Liver (tissue), 9 donors: ENCODE results near the gene TMEM18. TPM values are rescaled to one million over a fixed set of nuclear protein-coding genes. Genes with fewer than 3 reads are reported as not detected.

Experiments
- DNase-seq: peaks from one replicate; pipeline ENCODE4 v3.0.0-alpha.2; 2017; ENCODE audit warnings: low spot score
- H3K27ac ChIP-seq, 2 donors: one replicate each; pipeline ENCODE4 v1.7.0; 2013; ENCODE audit warnings: inconsistent platforms in 2 of 2, low read length in 2 of 2, control low read depth in 1 of 2, low read depth in 1 of 2, mild to moderate bottlenecking in 1 of 2
- H3K27me3 ChIP-seq, 4 donors: one replicate each; pipeline versions ENCODE4 v1.6.1 to v1.7.0; 2013; ENCODE audit warnings: low read length in 3 of 4, inconsistent platforms in 1 of 4, mild to moderate bottlenecking in 1 of 4, moderate library complexity in 1 of 4; ENCODE audit not compliant: control insufficient read depth in 4 of 4, insufficient read depth in 4 of 4
- H3K36me3 ChIP-seq, 4 donors: one replicate each; pipeline versions ENCODE4 v1.6.1 to v1.7.0; 2013; ENCODE audit warnings: low read length in 3 of 4, mild to moderate bottlenecking in 3 of 4, low read depth in 1 of 4, moderate library complexity in 1 of 4; ENCODE audit not compliant: control insufficient read depth in 4 of 4, insufficient read depth in 3 of 4
- H3K4me1 ChIP-seq, 4 donors: one replicate each; pipeline versions ENCODE4 v1.6.1 to v1.7.0; 2013; ENCODE audit warnings: low read length in 3 of 4, mild to moderate bottlenecking in 3 of 4, moderate library complexity in 1 of 4; ENCODE audit not compliant: control insufficient read depth in 4 of 4, insufficient read depth in 4 of 4
- H3K4me3 ChIP-seq, 3 donors: one replicate each; pipeline versions ENCODE4 v1.6.1 to v1.7.0; 2013; ENCODE audit warnings: low read length in 3 of 3, control low read depth in 1 of 3, low read depth in 1 of 3, mild to moderate bottlenecking in 1 of 3
- H3K9ac ChIP-seq, 2 donors: one replicate each; pipeline ENCODE4 v1.7.0; 2013; ENCODE audit warnings: low read length in 2 of 2, mild to moderate bottlenecking in 2 of 2, moderate library complexity in 2 of 2, control low read depth in 1 of 2, low read depth in 1 of 2
- H3K9me3 ChIP-seq, 4 donors: one replicate each; pipeline versions ENCODE4 v1.6.1 to v1.7.0; 2013; ENCODE audit warnings: low read length in 3 of 4; ENCODE audit not compliant: control insufficient read depth in 4 of 4
- EGR1 ChIP-seq, 2 donors: IDR thresholded peaks; 2 replicates each; pipeline ENCODE4 v1.6.1; 2016 to 2018; ENCODE audit warnings: antibody characterized with exemption in 2 of 2, low read depth in 2 of 2
- FOXA1 ChIP-seq: IDR thresholded peaks from 2 replicates; pipeline ENCODE4 v1.6.1; 2016; ENCODE audit warnings: antibody characterized with exemption
- FOXA2 ChIP-seq: IDR thresholded peaks from 2 replicates; pipeline ENCODE4 v1.6.1; 2016; ENCODE audit warnings: antibody characterized with exemption
- GABPA ChIP-seq, 2 donors: IDR thresholded peaks in 1 of 2; conservative IDR thresholded peaks in 1 of 2; 2 replicates each; pipeline ENCODE4 v1.6.1; 2016; ENCODE audit warnings: antibody characterized with exemption in 2 of 2, mild to moderate bottlenecking in 1 of 2, moderate library complexity in 1 of 2
- HNF4A ChIP-seq, 2 donors: conservative IDR thresholded peaks; 2 replicates each; pipeline ENCODE4 v1.6.1; 2016; ENCODE audit warnings: antibody characterized with exemption in 2 of 2, mild to moderate bottlenecking in 2 of 2
- HNF4G ChIP-seq: IDR thresholded peaks from 2 replicates; pipeline ENCODE4 v1.6.1; 2016; ENCODE audit warnings: antibody characterized with exemption
- JUND ChIP-seq, 2 donors: IDR thresholded peaks; 2 replicates each; pipeline ENCODE4 v1.6.1; 2016; ENCODE audit warnings: antibody characterized with exemption in 2 of 2
- NR2F2 ChIP-seq: IDR thresholded peaks from 2 replicates; pipeline ENCODE4 v1.6.1; 2016; ENCODE audit warnings: antibody characterized with exemption
- RXRA ChIP-seq, 2 donors: IDR thresholded peaks; 2 replicates each; pipeline ENCODE4 v1.6.1; 2017 to 2018; ENCODE audit warnings: antibody characterized with exemption in 2 of 2, mild to moderate bottlenecking in 1 of 2
- SP1 ChIP-seq: IDR thresholded peaks from 2 replicates; pipeline ENCODE4 v1.6.1; 2018; ENCODE audit warnings: antibody characterized with exemption, mild to moderate bottlenecking
- TAF1 ChIP-seq: conservative IDR thresholded peaks from 2 replicates; pipeline ENCODE4 v1.6.1; 2016; ENCODE audit warnings: antibody characterized with exemption, mild to moderate bottlenecking
- YY1 ChIP-seq: IDR thresholded peaks from 2 replicates; pipeline ENCODE4 v1.6.1; 2016; ENCODE audit warnings: antibody characterized with exemption, mild to moderate bottlenecking
- WGBS: extraction: QIAGEN DNeasy Blood & Tissue Kit; methylation state at CpG from one replicate; pipeline ENCODE4 v1.1.7; 2013; 5-methylcytosine and 5-hydroxymethylcytosine counted together
- polyA plus RNA-seq, 2 donors: library from polyadenylated mRNA; stranded (reverse) in 1 of 2; unstranded in 1 of 2; fragments of 200-250 nt in 1 of 2; fragments of >200 nt in 1 of 2; fragmentation: Nextera tagmentation in 1 of 2; extraction: Ambion mirVana in 1 of 2; gene quantifications; one replicate each; pipeline versions ENCODE4 v1.2.1 to v1.2.3, GENCODE V29; 2013 to 2015
- total RNA-seq, 2 donors: library from RNA; depleted of rRNA; stranded (reverse); fragments of >200 nt; gene quantifications; one replicate each; pipeline ENCODE4 v1.2.3, GENCODE V29; 2014
- TF ChIP-seq, protein P1 (sequence below): fragments of 150-350 bp; IDR thresholded peaks from 2 replicates; pipeline ENCODE4 v1.5.1; 2017; ENCODE audit warnings: improper control_type of control experiment, low read depth, low read length; ENCODE audit not compliant: missing input control
- TF ChIP-seq, protein P2 (sequence below): IDR thresholded peaks from 2 replicates; pipeline ENCODE4 v1.6.1; 2016; ENCODE audit warnings: antibody characterized with exemption
- TF ChIP-seq, protein P3 (sequence below): IDR thresholded peaks from 2 replicates; pipeline ENCODE4 v1.6.1; 2016; ENCODE audit warnings: antibody characterized with exemption
- TF ChIP-seq, protein P4 (sequence below): IDR thresholded peaks from 2 replicates; pipeline ENCODE4 v1.6.1; 2016; ENCODE audit warnings: antibody characterized with exemption
- donor health status: healthy.
- donor health status: healthy.
- donor health status: healthy.
- donor health status: healthy.
- donor health status: healthy.

The TMEM18 gene
- total and polyA plus RNA-seq, 4 donors: 8.4 to 29.3 (median 10.9) TPM

DNA sequence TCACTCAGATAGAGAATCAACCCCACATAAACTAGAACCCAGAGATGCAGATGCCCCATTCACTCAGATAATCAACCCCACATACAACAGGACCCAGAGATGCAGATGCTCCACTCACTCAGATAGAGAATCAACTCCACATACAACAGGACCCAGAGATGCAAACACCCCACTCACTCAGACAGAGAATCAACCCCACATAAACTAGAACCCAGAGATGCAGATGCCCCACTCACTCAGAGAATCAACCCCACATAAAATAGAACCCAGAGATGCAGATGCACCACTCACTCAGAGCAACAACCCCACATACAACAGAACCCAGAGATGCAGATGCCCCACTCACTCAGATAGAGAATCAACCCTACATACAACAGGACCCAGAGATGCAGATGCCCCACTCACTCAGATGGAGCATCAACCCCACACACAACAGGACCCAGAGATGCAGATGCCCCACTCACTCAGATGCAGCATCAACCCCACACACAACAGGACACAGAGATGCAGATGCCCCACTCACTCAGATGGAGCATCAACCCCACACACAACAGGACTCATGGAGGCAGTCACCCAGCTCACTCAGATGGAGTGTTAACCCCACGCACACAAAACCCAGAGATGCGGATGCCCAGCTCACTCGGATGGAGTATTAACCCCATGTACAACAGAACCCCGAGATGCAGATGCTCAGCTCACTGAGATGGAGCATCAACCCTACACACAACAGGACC lies 11.7 kb downstream of the TMEM18 start:
- no peak overlapping the region for H3K4me3 ChIP-seq
- WGBS: 98% methylated on average over 4 of the region's 4 CpGs
- TF ChIP-seq, protein P1, sequence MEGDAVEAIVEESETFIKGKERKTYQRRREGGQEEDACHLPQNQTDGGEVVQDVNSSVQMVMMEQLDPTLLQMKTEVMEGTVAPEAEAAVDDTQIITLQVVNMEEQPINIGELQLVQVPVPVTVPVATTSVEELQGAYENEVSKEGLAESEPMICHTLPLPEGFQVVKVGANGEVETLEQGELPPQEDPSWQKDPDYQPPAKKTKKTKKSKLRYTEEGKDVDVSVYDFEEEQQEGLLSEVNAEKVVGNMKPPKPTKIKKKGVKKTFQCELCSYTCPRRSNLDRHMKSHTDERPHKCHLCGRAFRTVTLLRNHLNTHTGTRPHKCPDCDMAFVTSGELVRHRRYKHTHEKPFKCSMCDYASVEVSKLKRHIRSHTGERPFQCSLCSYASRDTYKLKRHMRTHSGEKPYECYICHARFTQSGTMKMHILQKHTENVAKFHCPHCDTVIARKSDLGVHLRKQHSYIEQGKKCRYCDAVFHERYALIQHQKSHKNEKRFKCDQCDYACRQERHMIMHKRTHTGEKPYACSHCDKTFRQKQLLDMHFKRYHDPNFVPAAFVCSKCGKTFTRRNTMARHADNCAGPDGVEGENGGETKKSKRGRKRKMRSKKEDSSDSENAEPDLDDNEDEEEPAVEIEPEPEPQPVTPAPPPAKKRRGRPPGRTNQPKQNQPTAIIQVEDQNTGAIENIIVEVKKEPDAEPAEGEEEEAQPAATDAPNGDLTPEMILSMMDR: no peak
- TF ChIP-seq FOXA2: no peak
- TF ChIP-seq GABPA (IDR thresholded peaks at IDR 0.05 in 1 of 2, conservative IDR thresholded peaks at IDR 0.05 in 1 of 2): no peak
- TF ChIP-seq TAF1: no peak
- TF ChIP-seq HNF4A (conservative IDR thresholded peaks at IDR 0.05): no peak
- no peak for TF ChIP-seq EGR1 (IDR thresholded peaks at IDR 0.05; ENCODE audit: low read depth in 2 of 2)
- no peak for TF ChIP-seq JUND (IDR thresholded peaks at IDR 0.05)
- H3K9me3 ChIP-seq: peaks cover 0 to 11% (median 9%) of the 10 kb centered on the region in 4 donors
- peaks cover 8 to 44% (median 32%) of the 10 kb centered on the region in 4 donors for H3K36me3 ChIP-seq
- H3K9ac ChIP-seq: no peak overlapping the region
- H3K27me3 ChIP-seq: peaks cover 0 to 2% (median 0%) of the 10 kb centered on the region in 4 donors
- DNase-seq: no peak
- H3K4me1 ChIP-seq: no peaks in the 10 kb centered on the region
- H3K27ac ChIP-seq: no peak overlapping the region

DNA sequence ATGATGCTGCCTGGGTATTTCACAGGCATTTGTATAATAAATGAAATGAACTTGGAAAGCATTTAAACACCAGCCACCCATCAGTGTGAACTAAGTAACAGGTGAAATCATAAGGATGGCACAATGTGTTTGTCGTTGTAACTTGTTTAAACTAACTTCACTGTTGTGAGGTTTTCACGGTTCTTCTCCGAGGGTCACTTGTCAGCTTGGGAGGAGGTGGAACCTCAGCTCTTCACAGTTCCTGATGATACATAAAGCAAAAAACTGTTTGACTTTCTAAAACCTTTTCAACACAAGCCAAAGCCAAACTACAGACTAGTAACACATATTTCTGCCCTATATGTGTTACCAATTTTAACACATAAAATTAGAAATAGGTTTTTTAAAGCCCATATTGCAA lies 13.1 kb downstream of the TMEM18 start:
- no peak for DNase-seq
- no peak overlapping the region for H3K4me3 ChIP-seq
- TF ChIP-seq JUND (IDR thresholded peaks at IDR 0.05) (no peak), SP1 (no peak), FOXA1 (no peak), RXRA (IDR thresholded peaks at IDR 0.05) (no peak), FOXA2 (no peak), YY1 (no peak)
- TF ChIP-seq, protein P1: no peak
- peaks cover 0 to 2% (median 0%) of the 10 kb centered on the region in 4 donors for H3K27me3 ChIP-seq
- no peaks in the 10 kb centered on the region for H3K4me1 ChIP-seq
- H3K36me3 ChIP-seq: peaks cover 5 to 35% (median 25%) of the 10 kb centered on the region in 4 donors
- no peak overlapping the region for H3K27ac ChIP-seq
- H3K9ac ChIP-seq: no peak overlapping the region
- WGBS: 90% methylated on average over 3 of the region's 3 CpGs
- peaks cover 0 to 11% (median 9%) of the 10 kb centered on the region in 4 donors for H3K9me3 ChIP-seq

DNA sequence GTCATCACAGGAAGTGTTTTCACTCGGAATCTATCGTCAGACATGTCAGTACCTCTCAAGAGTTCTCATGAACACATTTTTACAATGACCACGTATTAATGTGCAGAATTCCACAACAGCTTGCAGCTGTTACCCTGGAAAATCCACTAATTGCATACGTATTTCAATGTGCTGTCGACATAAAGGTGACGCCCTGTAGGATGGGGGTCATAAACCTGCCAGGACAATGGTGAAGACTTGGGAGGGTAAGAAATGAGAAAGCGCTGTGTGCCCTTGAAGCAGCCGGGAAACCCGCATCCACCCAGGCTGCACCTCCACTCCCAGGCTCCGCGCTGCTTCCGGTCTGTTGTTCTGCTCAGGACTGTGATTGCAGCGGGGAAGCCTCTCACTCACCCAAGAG lies 14.0 kb downstream of the TMEM18 start:
- DNase-seq: no peak
- no peak overlapping the region for H3K9ac ChIP-seq
- no peak overlapping the region for H3K27ac ChIP-seq
- H3K36me3 ChIP-seq: peaks cover 0 to 26% (median 17%) of the 10 kb centered on the region in 4 donors
- 89% methylated on average over 13 of the region's 13 CpGs for WGBS
- H3K4me3 ChIP-seq: no peak overlapping the region
- no peaks in the 10 kb centered on the region for H3K4me1 ChIP-seq
- peaks cover 0 to 2% (median 0%) of the 10 kb centered on the region in 4 donors for H3K27me3 ChIP-seq
- H3K9me3 ChIP-seq: peaks cover 0 to 11% (median 9%) of the 10 kb centered on the region in 4 donors
- no peak for TF ChIP-seq HNF4G
- TF ChIP-seq, protein P2, sequence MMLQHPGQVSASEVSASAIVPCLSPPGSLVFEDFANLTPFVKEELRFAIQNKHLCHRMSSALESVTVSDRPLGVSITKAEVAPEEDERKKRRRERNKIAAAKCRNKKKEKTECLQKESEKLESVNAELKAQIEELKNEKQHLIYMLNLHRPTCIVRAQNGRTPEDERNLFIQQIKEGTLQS: no peak
- no peak for TF ChIP-seq YY1
- TF ChIP-seq, protein P1: no peak
- no peak for TF ChIP-seq JUND (IDR thresholded peaks at IDR 0.05)
- TF ChIP-seq, protein P3, sequence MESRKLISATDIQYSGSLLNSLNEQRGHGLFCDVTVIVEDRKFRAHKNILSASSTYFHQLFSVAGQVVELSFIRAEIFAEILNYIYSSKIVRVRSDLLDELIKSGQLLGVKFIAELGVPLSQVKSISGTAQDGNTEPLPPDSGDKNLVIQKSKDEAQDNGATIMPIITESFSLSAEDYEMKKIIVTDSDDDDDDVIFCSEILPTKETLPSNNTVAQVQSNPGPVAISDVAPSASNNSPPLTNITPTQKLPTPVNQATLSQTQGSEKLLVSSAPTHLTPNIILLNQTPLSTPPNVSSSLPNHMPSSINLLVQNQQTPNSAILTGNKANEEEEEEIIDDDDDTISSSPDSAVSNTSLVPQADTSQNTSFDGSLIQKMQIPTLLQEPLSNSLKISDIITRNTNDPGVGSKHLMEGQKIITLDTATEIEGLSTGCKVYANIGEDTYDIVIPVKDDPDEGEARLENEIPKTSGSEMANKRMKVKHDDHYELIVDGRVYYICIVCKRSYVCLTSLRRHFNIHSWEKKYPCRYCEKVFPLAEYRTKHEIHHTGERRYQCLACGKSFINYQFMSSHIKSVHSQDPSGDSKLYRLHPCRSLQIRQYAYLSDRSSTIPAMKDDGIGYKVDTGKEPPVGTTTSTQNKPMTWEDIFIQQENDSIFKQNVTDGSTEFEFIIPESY: no peak
- no peak for TF ChIP-seq NR2F2
- TF ChIP-seq, protein P4, sequence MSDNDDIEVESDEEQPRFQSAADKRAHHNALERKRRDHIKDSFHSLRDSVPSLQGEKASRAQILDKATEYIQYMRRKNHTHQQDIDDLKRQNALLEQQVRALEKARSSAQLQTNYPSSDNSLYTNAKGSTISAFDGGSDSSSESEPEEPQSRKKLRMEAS: no peak
